B cell (primary cell): ENCODE results near the gene KIRREL1.

Source experiments
- CTCF ChIP-seq: fragments of 200-600 bp; IDR thresholded peaks from one replicate; pipeline ENCODE4 v1.8.0; 2022; ENCODE audit warnings: antibody characterized with exemption, mild to moderate bottlenecking
- EZH2 ChIP-seq: IDR thresholded peaks from 2 replicates; pipeline ENCODE4 v1.6.1; 2012; ENCODE audit warnings: borderline replicate concordance, low read depth, mild to moderate bottlenecking, moderate library complexity, low read length; ENCODE audit not compliant: insufficient read depth, poor library complexity, severe bottlenecking

- TF ChIP-seq CTCF (no peak), EZH2 (no peak)
These were observed 154.4 kb downstream of the KIRREL1 start for GRCh38 chr1:158147869-158148268.
